ENCODE measurements around the gene RREB1.

DNA sequence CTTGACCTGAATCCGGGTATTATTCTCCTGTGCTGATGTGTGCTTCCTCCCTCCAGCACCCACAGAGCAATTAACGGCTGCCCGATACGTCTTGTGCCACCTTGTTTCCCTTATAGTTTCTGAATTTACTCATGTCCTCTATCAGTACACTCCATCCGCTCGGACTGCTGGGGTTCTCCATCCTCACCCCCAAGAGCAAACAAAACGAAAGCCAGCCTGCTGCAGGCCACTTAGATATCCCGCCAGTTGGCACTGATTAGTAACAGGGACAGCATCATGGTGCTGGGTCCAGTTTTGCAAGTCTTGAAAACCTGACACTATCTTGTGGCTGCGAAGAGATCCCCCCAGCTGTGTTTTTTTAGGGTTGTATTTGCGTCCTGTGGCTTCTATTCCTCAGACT is 133.4 kb downstream of the RREB1 start:
- TF ChIP-seq EZH2phosphoT487 (IDR thresholded peaks at IDR 0.05; ENCODE audit: insufficient read depth, low read depth): no peak
- no peak for TF ChIP-seq EZH2 (IDR thresholded peaks at IDR 0.05; ENCODE audit: insufficient read depth, poor library complexity, severe bottlenecking)
